Spinal cord (tissue), 10 donors: ENCODE measurements around the gene MAP2K5. TPM values are rescaled to one million over a fixed set of nuclear protein-coding genes. Genes with fewer than 3 reads are reported as not detected.

Experiments used
- DNase-seq, 6 donors: peaks; one replicate each; pipeline versions ENCODE4 v3.0.0 to v3.0.0-alpha.2; 2013 to 2015; ENCODE audit warnings: low spot score in 6 of 6, low read depth in 4 of 6
- H3K27ac ChIP-seq: one replicate; pipeline ENCODE4 v1.5.1; 2013; ENCODE audit warnings: low read depth, low read length, control low read depth
- H3K27me3 ChIP-seq: one replicate; pipeline ENCODE4 v1.6.1; 2013; ENCODE audit warnings: low read length; ENCODE audit not compliant: control insufficient read depth, insufficient read depth
- H3K36me3 ChIP-seq: one replicate; pipeline ENCODE4 v1.6.1; 2013; ENCODE audit warnings: low read length; ENCODE audit not compliant: control insufficient read depth, insufficient read depth
- H3K4me1 ChIP-seq: one replicate; pipeline ENCODE4 v1.6.1; 2013; ENCODE audit warnings: low read length; ENCODE audit not compliant: control insufficient read depth, insufficient read depth
- H3K4me3 ChIP-seq: one replicate; pipeline ENCODE4 v1.5.1; 2013; ENCODE audit warnings: low read depth, low read length, control low read depth
- H3K9me3 ChIP-seq: one replicate; pipeline ENCODE4 v1.6.1; 2013; ENCODE audit warnings: low read length; ENCODE audit not compliant: control insufficient read depth, insufficient read depth
- WGBS: methylation state at CpG from one replicate; pipeline ENCODE4 v1.1.5; 2013; ENCODE audit warnings: missing lambda C conversion rate; ENCODE audit not compliant: insufficient coverage; 5-methylcytosine and 5-hydroxymethylcytosine counted together
- polyA plus RNA-seq, 2 donors: library from polyadenylated mRNA; unstranded; fragments of 120-200 nt; gene quantifications; one replicate each; pipeline ENCODE4 v1.2.1, GENCODE V29; 2013; ENCODE audit not compliant: insufficient read length in 2 of 2
- total RNA-seq, 2 donors: library from RNA; depleted of rRNA in 1 of 2; stranded (reverse); fragments of 120-200 nt in 1 of 2; fragments of >200 nt in 1 of 2; gene quantifications; one replicate each; pipeline versions ENCODE4 v1.2.3 to v1.2.4, GENCODE V29; 2013 to 2014
- donor health status: healthy.

MAP2K5 gene
- total and polyA plus RNA-seq, 4 donors: 15.6 to 29.4 (median 25.4) TPM

GRCh38 chr15:67777773-67778172 is 235.3 kb downstream of the MAP2K5 start:
- H3K36me3 ChIP-seq: no peaks in the 10 kb centered on the region
- DNase-seq: peak in 1 of 6 donors; percentile 30
- 80% methylated on average over 1 of the region's 2 CpGs for WGBS
- no peaks in the 10 kb centered on the region for H3K27me3 ChIP-seq
- H3K4me3 ChIP-seq: no peak overlapping the region
- H3K27ac ChIP-seq: no peak overlapping the region
- H3K9me3 ChIP-seq: no peaks in the 10 kb centered on the region
- H3K4me1 ChIP-seq: peaks cover 4% of the 10 kb centered on the region

GRCh38 chr15:67778968-67779548 is 236.6 kb downstream of the MAP2K5 start:
- Histone ChIP-seq H3K9me3 (no peaks in the 10 kb centered on the region), H3K27ac (no peak overlapping the region), H3K36me3 (no peaks in the 10 kb centered on the region), H3K27me3 (no peaks in the 10 kb centered on the region), H3K4me1 (peaks cover 10% of the 10 kb centered on the region), H3K4me3 (no peak overlapping the region)
- no CpG with 5 or more reads among the region's 5 CpGs for WGBS
- no peak for DNase-seq

- no peak overlapping the region for H3K4me3 ChIP-seq
- WGBS: 56% methylated on average over 1 of the region's 6 CpGs
- no peaks in the 10 kb centered on the region for H3K27me3 ChIP-seq
- no peaks in the 10 kb centered on the region for H3K36me3 ChIP-seq
- no peak overlapping the region for H3K27ac ChIP-seq
- peaks cover 10% of the 10 kb centered on the region for H3K4me1 ChIP-seq
- DNase-seq: no peak
- H3K9me3 ChIP-seq: no peaks in the 10 kb centered on the region
Measured at GRCh38 chr15:67779549-67780111, 237.1 kb downstream of the MAP2K5 start.

DNA sequence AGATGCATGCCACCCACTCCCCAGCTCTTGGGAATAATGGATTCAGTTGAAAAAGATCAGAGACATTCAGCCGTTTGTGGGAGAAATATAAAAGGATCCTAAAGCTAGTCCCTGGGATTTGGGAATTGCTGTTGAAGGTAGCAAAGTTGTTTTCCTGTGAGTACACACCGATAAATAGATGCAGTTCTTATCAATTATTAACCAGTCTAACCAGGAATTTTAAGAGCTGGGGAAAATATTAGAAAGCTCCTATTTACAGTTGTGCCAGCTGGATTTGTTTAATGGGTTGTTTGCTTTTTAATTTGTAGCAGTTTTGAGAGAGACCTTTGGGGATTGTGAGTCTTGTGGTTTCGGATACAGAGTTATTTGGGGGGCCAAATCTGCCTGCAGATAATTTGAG is 238.6 kb downstream of the MAP2K5 start:
- Histone ChIP-seq H3K36me3 (no peaks in the 10 kb centered on the region), H3K4me1 (peaks cover 10% of the 10 kb centered on the region), H3K27me3 (no peaks in the 10 kb centered on the region), H3K4me3 (no peak overlapping the region), H3K27ac (no peak overlapping the region), H3K9me3 (no peaks in the 10 kb centered on the region)
- WGBS: 60% methylated on average over 1 of the region's 3 CpGs
- DNase-seq: peak in 1 of 6 donors; percentile 26

GRCh38 chr15:67781907-67782690 is 239.6 kb downstream of the MAP2K5 start:
- no peaks in the 10 kb centered on the region for H3K36me3 ChIP-seq
- peak in 1 of 6 donors; percentile 63 for DNase-seq
- H3K9me3 ChIP-seq: no peaks in the 10 kb centered on the region
- H3K27ac ChIP-seq: no peak overlapping the region
- peaks cover 10% of the 10 kb centered on the region for H3K4me1 ChIP-seq
- no peak overlapping the region for H3K4me3 ChIP-seq
- no peaks in the 10 kb centered on the region for H3K27me3 ChIP-seq
- WGBS: 49% methylated on average over 8 of the region's 10 CpGs

- Histone ChIP-seq H3K9me3 (no peaks in the 10 kb centered on the region), H3K4me3 (no peak overlapping the region), H3K27me3 (no peaks in the 10 kb centered on the region), H3K4me1 (peaks cover 10% of the 10 kb centered on the region), H3K36me3 (no peaks in the 10 kb centered on the region), H3K27ac (no peak overlapping the region)
- WGBS: 36% methylated on average over 4 of the region's 7 CpGs
- peak in 1 of 6 donors; percentile 43 for DNase-seq
Measured at GRCh38 chr15:67782691-67782991, 240.1 kb downstream of the MAP2K5 start.

- Histone ChIP-seq H3K27ac (no peak overlapping the region), H3K9me3 (no peaks in the 10 kb centered on the region), H3K27me3 (no peaks in the 10 kb centered on the region), H3K4me1 (peaks cover 10% of the 10 kb centered on the region), H3K36me3 (no peaks in the 10 kb centered on the region), H3K4me3 (no peak overlapping the region)
- no peak for DNase-seq
- WGBS: 92% methylated on average over 6 of the region's 7 CpGs
Measured at GRCh38 chr15:67783303-67783702, 240.8 kb downstream of the MAP2K5 start.

- no CpG with 5 or more reads among the region's 4 CpGs for WGBS
- DNase-seq: no peak
- H3K27ac ChIP-seq: no peak overlapping the region
Measured at GRCh38 chr15:67784090-67784781, 241.7 kb downstream of the MAP2K5 start.

GRCh38 chr15:67784856-67785430 is 242.4 kb downstream of the MAP2K5 start:
- Histone ChIP-seq H3K4me3 (no peak overlapping the region), H3K9me3 (no peaks in the 10 kb centered on the region), H3K4me1 (peaks cover 10% of the 10 kb centered on the region), H3K27me3 (no peaks in the 10 kb centered on the region), H3K27ac (no peak overlapping the region), H3K36me3 (no peaks in the 10 kb centered on the region)
- 81% methylated on average over 11 of the region's 12 CpGs for WGBS
- DNase-seq: no peak

More at GRCh38 chr15:67784090-67784781, 241.7 kb downstream of the MAP2K5 start:
- H3K9me3 ChIP-seq: no peaks in the 10 kb centered on the region
- H3K27me3 ChIP-seq: no peaks in the 10 kb centered on the region
- H3K36me3 ChIP-seq: no peaks in the 10 kb centered on the region
- H3K4me1 ChIP-seq: peaks cover 10% of the 10 kb centered on the region
- no peak overlapping the region for H3K4me3 ChIP-seq
